Caco-2 (cell line): ENCODE measurements around the gene PGA3. TPM values are rescaled to one million over a fixed set of nuclear protein-coding genes. Genes with fewer than 3 reads are reported as not detected.
"Not testable (repeated sequence)": the region's sequence is repeated elsewhere in the genome, so short reads cannot be mapped to it uniquely, and the experiment has no call there.

ENCODE experiments used
- BruUV-seq: library from RNA; stranded (reverse); fragments of 400-500 nt; replicated peaks from 2 replicates; lab custom pipeline; 2021; lab: Mats Ljungman, UMichigan
- CTCF ChIA-PET: fragments of 300-600 bp; sonication (Branson Sonifier 250); formaldehyde crosslinking; loops from one replicate; lab custom pipeline; 2022; ENCODE audit warnings: antibody characterized with exemption; lab: Charles Lee
- POLR2A ChIA-PET: fragments of 300-600 bp; sonication (Branson Sonifier 250); formaldehyde crosslinking; loops from one replicate; lab custom pipeline; 2022; ENCODE audit warnings: antibody characterized with exemption; lab: Charles Lee
- DNase-seq, 2 experiments: peaks; one replicate each; pipeline versions ENCODE4 v3.0.0 to v3.0.0-alpha.2; 2020 to 2022
- H3K27me3 ChIP-seq: replicated peaks from 2 replicates; pipeline ENCODE4 v1.6.0; 2011; ENCODE audit warnings: low read length; ENCODE audit not compliant: control insufficient read depth, insufficient read depth
- H3K36me3 ChIP-seq: 2 replicates; pipeline ENCODE4 v1.5.1; 2011; ENCODE audit warnings: low read length; ENCODE audit not compliant: control insufficient read depth, insufficient read depth
- H3K4me1 ChIP-seq: fragments of 250-450 bp; sonication (Bioruptor Pico); 2 replicates; pipeline ENCODE4 v1.5.1; 2020; ENCODE audit warnings: mild to moderate bottlenecking
- H3K4me3 ChIP-seq: 2 replicates; pipeline ENCODE4 v1.5.1; 2011; ENCODE audit warnings: low read depth, mild to moderate bottlenecking, control low read depth, low read length
- H3K9me3 ChIP-seq: fragments of 250-450 bp; sonication (Bioruptor Pico); 2 replicates; pipeline ENCODE4 v1.5.1; 2020; ENCODE audit warnings: mild to moderate bottlenecking, moderate library complexity
- H3K27ac Mint-ChIP-seq: one replicate; pipeline ENCODE4 v1.8.0; 2022; ENCODE audit warnings: mixed read lengths; ENCODE audit not compliant: unreplicated experiment
- H3K27me3 Mint-ChIP-seq: one replicate; pipeline ENCODE4 v1.8.0; 2022; ENCODE audit warnings: mixed read lengths; ENCODE audit not compliant: insufficient read depth, unreplicated experiment
- H3K36me3 Mint-ChIP-seq: one replicate; pipeline ENCODE4 v1.8.0; 2022; ENCODE audit warnings: mild to moderate bottlenecking, mixed read lengths; ENCODE audit not compliant: insufficient read depth, unreplicated experiment
- H3K4me1 Mint-ChIP-seq: one replicate; pipeline ENCODE4 v1.8.0; 2022; ENCODE audit warnings: low read depth, mixed read lengths; ENCODE audit not compliant: unreplicated experiment
- H3K4me3 Mint-ChIP-seq: one replicate; pipeline ENCODE4 v1.8.0; 2022; ENCODE audit warnings: mild to moderate bottlenecking, moderate library complexity, mixed read lengths; ENCODE audit not compliant: unreplicated experiment
- H3K9me3 Mint-ChIP-seq: one replicate; pipeline ENCODE4 v1.8.0; 2022; ENCODE audit warnings: mixed read lengths; ENCODE audit not compliant: unreplicated experiment
- CTCF ChIP-seq, 2 experiments: fragments of 200-600 bp in 1 of 2; IDR thresholded peaks; 1 replicate in 1 of 2; 2 replicates in 1 of 2; pipeline versions ENCODE4 v1.5.1 to v1.8.0; 2011 to 2022; ENCODE audit warnings: antibody characterized with exemption in 1 of 2, control low read depth in 1 of 2, inconsistent platforms in 1 of 2, low read depth in 1 of 2, low read length in 1 of 2, mild to moderate bottlenecking in 1 of 2, moderate library complexity in 1 of 2; ENCODE audit not compliant: insufficient read depth in 1 of 2, severe bottlenecking in 1 of 2, unreplicated experiment in 1 of 2
- intact Hi-C: fragments of 100-400 bp; cut with micrococcal nuclease; formaldehyde crosslinking; loops from one replicate; pipeline ENCODE4 v1.10.0; 2022; ENCODE audit not compliant: unreplicated experiment
- total RNA-seq: library from RNA; stranded (reverse); gene quantifications from 2 replicates; pipeline ENCODE4 v1.2.3, GENCODE V29; 2022

PGA3 gene
- total RNA-seq, 1 experiment from 2014 or later: not detected

- H3K27me3 Mint-ChIP-seq, BruUV-seq, H3K36me3 ChIP-seq, H3K27ac Mint-ChIP-seq, intact Hi-C loops, H3K9me3 ChIP-seq, H3K4me3 ChIP-seq, POLR2A ChIA-PET, H3K9me3 Mint-ChIP-seq, H3K4me3 Mint-ChIP-seq, H3K27me3 ChIP-seq, CTCF ChIA-PET: not testable (repeated sequence)
- peaks cover 39% of the 10 kb centered on the region for H3K4me1 ChIP-seq
- peaks cover 31% of the 10 kb centered on the region for H3K4me1 Mint-ChIP-seq
- peaks cover 10% of the 10 kb centered on the region for H3K36me3 Mint-ChIP-seq
- peak in 1 of 2 experiments; percentile 25 for DNase-seq
Observed at GRCh38 chr11:61166331-61166730, 37.0 kb upstream of the PGA3 start.

GRCh38 chr11:61168042-61168688, 35.1 kb upstream of the PGA3 start:
- Mint-ChIP-seq H3K9me3 (peaks cover 13% of the 10 kb centered on the region), H3K36me3 (no peaks in the 10 kb centered on the region), H3K4me3 (no peak overlapping the region), H3K27ac (no peak overlapping the region), H3K27me3 (no peaks in the 10 kb centered on the region), H3K4me1 (peaks cover 26% of the 10 kb centered on the region)
- no peak for TF ChIP-seq CTCF (IDR thresholded peaks at IDR 0.05; ENCODE audit: insufficient read depth in 1 of 2, low read depth in 1 of 2, low read length in 1 of 2, severe bottlenecking in 1 of 2, unreplicated experiment in 1 of 2)
- POLR2A ChIA-PET: interaction anchor here (0.8 kb wide), 1 partner anchor 254 kb away, joined by 3 read pairs; the partner anchor contains the start of gene TMEM109
- CTCF ChIA-PET: no interaction called here
- BruUV-seq: no TSS peak
- DNase-seq: peak in 1 of 2 experiments; percentile 9
- no peaks in the 10 kb centered on the region for H3K36me3 ChIP-seq
- peaks cover 4% of the 10 kb centered on the region; the same call in 1 of the 2 replicates for H3K9me3 ChIP-seq
- intact Hi-C loops: no loop called here
- peaks cover 28% of the 10 kb centered on the region for H3K4me1 ChIP-seq
- H3K4me3 ChIP-seq: no peak overlapping the region
- H3K27me3 ChIP-seq: no peaks in the 10 kb centered on the region

- H3K36me3 Mint-ChIP-seq: no peaks in the 10 kb centered on the region
- no TSS peak for BruUV-seq
- no peak overlapping the region for H3K27ac Mint-ChIP-seq
- H3K27me3 Mint-ChIP-seq: no peaks in the 10 kb centered on the region
- Histone ChIP-seq H3K4me1 (peaks cover 24% of the 10 kb centered on the region), H3K4me3 (no peak overlapping the region), H3K36me3 (no peaks in the 10 kb centered on the region), H3K9me3 (peaks cover 4% of the 10 kb centered on the region; the same call in 1 of the 2 replicates), H3K27me3 (no peaks in the 10 kb centered on the region)
- ChIA-PET POLR2A (interaction anchor here (0.8 kb wide), 1 partner anchor 255 kb away, joined by 3 read pairs; the partner anchor contains the start of gene TMEM109), CTCF (no interaction called here)
- H3K4me1 Mint-ChIP-seq: peaks cover 24% of the 10 kb centered on the region
- peaks cover 13% of the 10 kb centered on the region for H3K9me3 Mint-ChIP-seq
- DNase-seq: peak in 1 of 2 experiments; percentile 3
- intact Hi-C loops: no loop called here
- TF ChIP-seq CTCF (IDR thresholded peaks at IDR 0.05; ENCODE audit: insufficient read depth in 1 of 2, low read depth in 1 of 2, low read length in 1 of 2, severe bottlenecking in 1 of 2, unreplicated experiment in 1 of 2): no peak
- H3K4me3 Mint-ChIP-seq: no peak overlapping the region
Observed at GRCh38 chr11:61168800-61169199, 34.5 kb upstream of the PGA3 start.
